Hematopoietic multipotent progenitor cell treated with erythropoietin and hydrocortisone succinate and interleukin-3 and kit ligand, for 4 days (in vitro differentiated cells): ENCODE measurements around the gene SYTL5.
A peak's percentile ranks its signal among the peaks of the same experiment; 100 is the strongest.

Source experiments
- DNase-seq: peaks from one replicate; pipeline ENCODE4 v3.0.0-alpha.2; 2015

Gene SYTL5

GRCh38 chrX:38028300-38028699 is 21.9 kb downstream of the SYTL5 start:
- DNase-seq, result no peak

DNA sequence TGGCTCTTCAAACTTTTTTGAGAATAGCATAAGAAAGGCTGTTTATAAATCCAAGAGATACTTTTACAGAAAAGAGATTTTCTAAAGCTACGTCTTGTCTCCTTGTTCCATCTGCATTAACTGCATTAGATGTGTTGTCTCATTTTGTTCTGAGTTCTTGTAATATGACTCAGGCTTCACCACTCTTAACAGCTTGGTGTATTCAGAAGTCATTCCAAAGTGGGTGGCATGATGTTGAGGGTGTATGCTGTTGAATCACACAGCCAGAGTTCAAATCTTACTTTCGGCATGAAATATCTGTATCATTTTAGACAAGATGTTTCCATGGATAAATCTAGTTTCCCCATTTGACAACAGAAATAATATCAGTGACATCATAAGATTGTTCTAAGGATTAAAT is 30.1 kb downstream of the SYTL5 start:
- DNase-seq, result no peak

DNA sequence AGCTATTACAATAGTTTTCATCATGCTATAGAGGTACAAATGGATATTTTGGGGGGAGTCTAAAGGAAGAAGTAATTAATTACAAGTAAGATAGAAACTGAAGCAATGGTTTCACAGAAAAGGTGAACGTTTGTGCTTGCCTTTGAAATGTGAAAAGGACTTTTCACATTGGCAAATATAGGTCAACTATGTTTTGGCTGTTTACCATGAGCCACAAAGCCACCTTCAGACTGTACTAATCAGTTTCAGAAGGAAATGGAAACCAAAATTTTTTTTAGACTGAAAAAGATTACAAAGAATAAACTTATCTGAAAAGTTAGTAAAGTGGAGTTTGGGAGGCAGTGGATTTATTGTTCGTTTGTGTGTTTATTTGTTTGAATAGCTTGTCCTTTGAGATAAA is 32.1 kb downstream of the SYTL5 start:
- DNase-seq, result no peak

DNA sequence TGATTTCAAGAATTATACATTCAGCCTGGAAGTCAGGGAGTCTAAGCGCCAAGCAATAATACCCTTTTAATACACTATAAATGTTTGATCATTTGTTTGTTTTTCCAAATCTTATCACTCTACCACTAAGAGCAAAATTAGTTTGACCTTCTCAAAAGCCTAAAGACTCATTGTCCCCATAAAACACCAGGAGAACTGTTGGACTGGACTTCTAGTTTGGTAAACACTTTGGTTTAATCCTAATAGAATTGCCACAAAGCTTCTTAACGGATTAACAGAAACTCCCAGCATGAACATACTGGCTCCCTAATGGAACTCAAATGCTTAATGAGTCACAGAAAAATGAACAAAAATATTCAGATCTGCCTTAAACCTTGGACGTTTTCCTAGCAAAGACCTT is 34.9 kb downstream of the SYTL5 start:
- DNase-seq, result no peak

GRCh38 chrX:38044701-38045100 is 38.3 kb downstream of the SYTL5 start:
- DNase-seq, result no peak

- no peak for DNase-seq
These were observed 39.3 kb downstream of the SYTL5 start for GRCh38 chrX:38045538-38046096.

DNA sequence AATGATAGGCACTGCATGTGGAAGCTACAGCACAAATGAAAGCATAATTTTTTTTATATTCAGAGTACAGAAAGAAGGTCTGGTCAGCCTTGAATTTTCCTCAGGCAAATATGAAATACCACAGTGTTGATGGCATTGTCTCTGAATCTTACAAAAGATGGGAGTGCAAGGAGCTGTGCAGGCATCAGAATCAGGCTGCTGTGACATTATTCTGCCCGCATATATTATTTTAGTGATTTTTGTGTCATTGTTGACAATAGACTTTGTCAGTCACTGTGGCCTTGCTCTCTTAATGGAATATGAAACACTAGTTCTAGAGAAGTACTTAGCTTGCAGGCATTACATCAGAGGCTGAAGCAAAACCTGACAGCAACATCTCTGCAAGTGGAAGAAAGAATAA is 42.5 kb downstream of the SYTL5 start:
- DNase-seq, result no peak

- no peak for DNase-seq
These were observed 44.5 kb downstream of the SYTL5 start for GRCh38 chrX:38050806-38051205.

- DNase-seq, result peak; percentile 1
These were observed 45.7 kb downstream of the SYTL5 start for GRCh38 chrX:38052096-38052495.

DNA sequence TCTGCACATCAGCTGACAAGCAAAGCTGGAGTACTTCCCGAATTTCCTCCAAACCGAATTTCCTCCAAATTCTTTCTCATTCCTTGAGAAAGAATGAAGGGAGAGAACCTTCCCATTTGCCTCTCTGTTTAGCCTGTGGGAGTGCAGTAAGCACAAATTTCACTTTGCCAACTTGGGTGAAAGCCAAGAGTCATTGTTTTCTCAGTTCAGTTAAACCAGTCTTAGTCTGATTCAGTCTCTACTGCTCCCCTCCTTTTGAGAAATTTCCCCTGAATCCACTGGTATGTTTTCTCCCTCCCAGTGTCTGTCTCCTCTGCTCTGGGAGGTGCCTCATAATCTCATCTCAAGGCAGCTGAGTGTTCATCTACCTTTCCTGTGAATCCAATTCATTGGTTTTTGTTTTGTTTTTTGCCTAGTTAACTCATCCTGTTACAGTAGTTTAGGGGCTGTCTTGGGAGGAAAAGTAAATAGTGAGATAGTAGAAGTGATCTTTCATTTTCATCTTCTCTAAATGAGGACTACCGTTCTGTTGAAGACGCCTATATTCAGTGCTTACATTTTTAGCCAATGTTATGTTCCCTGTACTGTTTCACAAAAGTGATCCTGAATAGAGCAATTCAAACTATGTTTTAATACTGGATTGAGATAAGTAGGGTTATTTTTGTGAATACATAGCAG is 49.0 kb downstream of the SYTL5 start:
- DNase-seq, result no peak

GRCh38 chrX:38060331-38060878 is 54.1 kb downstream of the SYTL5 start:
- DNase-seq, result no peak

DNA sequence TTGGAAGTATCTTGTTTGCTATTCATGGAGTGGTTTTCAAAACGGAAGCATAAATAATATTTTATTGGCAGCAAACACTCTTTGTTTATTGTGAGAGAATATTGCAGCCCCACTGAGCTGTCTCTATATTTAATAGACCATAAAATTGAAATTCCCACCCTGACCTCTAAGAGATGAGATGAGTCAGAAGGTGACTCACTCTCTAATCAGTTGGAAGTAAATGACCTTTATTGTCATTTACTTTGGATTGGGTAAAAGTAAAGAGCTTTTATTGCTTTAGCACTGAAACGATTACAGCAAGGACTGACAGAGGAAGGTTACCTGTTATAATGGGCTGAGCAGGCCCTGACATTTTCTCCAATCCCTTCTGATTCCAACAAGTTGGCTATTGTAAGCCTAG is 55.0 kb downstream of the SYTL5 start:
- no peak for DNase-seq

DNA sequence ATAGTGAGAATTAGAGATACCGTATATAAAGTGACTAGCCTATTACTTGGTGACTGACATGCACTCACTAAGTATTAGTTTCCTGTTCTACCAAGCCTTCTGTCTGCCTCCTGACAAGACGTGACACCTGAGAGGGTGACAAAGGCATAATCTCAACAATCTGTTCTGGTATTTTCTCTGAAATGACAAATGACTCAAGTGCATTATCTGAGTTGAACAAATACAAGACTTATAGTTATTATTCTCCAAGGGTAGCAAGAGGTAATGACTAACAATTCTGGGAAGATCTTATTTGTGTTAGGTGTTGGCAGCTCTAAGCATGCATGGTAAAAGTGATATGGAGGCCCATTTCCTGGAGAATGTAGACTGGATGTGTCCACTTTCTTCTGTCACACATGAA is 60.6 kb downstream of the SYTL5 start:
- no peak for DNase-seq

DNA sequence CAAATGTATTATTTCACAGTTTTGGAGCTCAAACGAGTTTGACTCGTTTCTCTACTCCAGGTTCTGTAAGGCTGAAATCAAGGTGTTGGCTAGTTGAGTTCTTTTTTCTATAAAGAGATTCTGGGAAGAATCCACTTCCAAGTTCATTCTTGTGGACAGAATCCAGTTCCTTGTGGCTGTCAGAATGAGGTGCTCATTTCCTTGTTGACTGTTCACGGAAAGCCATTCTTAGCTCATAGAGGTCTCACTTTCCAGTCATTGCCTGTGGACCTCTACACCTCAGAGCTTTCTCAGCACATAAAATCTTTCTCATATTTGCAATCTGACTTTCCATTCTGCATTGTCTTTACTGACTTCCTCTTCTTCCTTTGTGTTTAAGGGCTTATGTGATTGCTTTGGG is 62.9 kb downstream of the SYTL5 start:
- DNase-seq, result no peak

GRCh38 chrX:38069991-38070390 is 63.6 kb downstream of the SYTL5 start:
- DNase-seq, result no peak

DNA sequence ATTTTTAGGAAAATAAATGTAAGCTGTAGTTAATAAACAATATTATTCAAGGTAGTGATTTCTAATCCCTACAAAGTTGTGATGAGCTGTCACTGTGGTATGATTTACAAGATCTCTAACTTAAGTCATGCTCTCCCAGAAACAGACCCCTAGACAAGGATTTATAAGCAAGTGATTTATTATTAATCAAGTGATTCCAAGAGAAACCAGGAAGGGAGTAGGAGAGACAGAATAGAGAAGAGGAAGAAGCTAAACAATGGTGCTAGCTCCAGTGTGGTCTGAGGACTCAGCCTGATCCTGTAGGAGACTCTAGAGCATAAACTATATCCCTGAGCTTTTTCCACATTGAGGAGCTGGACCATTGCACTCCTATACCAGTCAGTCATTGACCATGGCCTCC is 73.1 kb downstream of the SYTL5 start:
- no peak for DNase-seq

GRCh38 chrX:38080808-38081207 is 74.5 kb downstream of the SYTL5 start:
- no peak for DNase-seq

DNA sequence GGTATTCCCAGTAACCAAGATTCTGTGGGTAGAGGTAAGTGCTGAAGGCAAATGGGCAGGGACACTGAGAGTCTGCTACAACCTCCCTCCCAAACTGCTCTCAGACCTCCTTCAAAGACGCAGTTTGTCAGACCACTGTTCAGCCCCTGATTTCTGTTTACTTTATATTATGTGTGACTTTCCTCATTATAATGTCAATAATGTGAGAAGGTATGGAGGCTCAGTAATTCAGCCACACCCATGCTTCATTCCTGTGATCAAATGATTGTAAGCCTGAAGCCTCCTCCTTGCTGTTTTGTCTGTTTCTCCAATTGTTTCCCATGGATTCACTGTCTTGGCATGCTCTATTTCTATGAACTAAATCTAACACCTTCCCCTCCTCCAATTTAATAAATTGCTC is 75.6 kb downstream of the SYTL5 start:
- DNase-seq, result no peak

DNA sequence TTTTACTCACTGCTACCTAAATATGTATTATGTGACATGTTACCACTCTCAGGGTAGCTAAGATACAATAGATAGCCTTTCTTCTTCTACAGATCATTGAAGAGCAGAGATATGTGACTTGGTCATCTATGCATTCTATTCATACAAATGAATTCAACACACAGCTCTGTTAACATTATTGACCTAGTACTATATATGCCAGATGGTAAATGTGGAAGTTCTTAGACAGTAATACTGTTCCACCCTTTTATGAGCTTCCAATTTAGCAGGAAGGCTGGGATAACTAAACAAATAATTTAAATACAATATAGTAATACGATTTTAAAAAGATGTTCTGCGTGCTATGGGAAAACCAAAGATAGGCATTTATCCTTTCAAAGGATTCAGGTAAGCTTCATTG is 76.0 kb downstream of the SYTL5 start:
- DNase-seq, result no peak

DNA sequence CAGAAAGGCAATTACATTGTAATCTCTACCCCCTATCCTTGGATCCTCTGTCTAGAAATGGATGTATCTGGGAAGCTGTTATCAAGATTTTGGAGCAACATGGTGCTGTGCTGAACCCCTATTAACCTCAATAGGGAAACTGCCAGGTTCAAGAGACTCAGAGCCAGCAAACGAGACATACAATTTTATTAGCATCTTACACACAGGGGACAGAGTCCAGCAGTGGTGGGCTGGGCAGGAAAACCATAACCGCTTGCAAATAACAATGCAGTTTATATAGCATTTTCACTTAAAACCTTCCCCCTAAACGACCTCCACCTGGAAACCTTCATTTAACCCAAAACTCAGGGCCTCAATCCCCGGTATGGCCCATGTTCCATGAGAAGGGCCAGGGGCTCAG is 79.5 kb downstream of the SYTL5 start:
- DNase-seq, result no peak

- no peak for DNase-seq
These were observed 80.3 kb downstream of the SYTL5 start for GRCh38 chrX:38086451-38087215.

DNA sequence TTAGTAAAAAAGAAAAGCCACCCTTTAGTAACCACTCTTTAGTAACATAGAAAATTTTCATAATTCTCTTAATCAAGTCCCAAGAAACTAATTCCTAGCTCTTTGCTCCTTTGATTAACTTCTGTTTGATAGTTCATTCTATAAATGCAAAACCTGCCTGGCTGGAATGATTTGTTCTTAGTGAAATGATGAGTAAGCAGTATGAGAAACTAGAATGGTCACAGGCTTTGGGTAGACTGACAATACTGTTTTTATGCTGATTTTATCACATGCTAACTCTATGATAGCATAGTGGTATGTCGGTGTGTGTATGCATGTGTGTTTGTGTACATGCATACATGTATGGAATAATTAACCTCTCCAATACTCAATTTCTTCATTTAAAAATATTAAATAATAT is 81.2 kb downstream of the SYTL5 start:
- DNase-seq, result no peak

DNA sequence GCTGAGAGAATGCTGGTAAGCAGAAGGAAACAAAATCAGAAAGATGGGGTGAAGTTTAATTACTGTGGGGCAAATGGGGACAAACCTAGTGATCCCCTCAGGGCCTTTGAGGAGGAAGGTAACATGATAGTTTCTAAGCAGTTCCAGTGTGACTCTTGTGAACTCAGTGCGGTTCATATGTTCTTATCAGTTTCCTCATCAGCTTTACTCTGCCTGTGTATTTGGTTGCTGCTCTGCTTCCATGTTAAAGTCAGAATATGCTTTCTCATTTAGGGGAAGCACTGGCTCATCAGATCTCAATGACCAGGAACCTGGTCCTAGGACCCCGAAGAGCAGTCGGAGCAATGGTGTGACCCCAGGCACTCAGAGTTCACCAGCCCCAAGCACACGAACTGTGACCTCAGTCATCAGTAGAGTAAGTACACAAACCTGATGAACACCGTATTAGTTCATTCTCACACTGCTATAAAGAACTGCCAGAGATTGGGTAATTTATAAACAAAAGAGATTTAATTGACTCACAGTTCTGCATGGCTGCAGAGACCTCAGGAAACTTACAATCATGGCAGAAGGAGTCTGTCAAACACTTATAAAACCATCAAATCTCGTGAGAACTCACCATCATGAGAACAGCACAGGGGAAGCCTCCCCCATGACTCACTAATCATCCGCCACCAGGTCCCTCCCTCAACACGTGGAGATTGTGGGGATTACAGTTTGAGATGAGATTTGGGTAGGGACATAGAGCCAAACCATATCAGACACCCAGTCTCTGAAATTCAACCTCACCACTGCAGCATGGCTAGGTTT is 83.0 kb downstream of the SYTL5 start:
- DNase-seq, result peak; percentile 21
